ENCODE results near the gene LCK.

- TF ChIP-seq CTCF (IDR thresholded peaks at IDR 0.05; ENCODE audit: control extremely low read depth in 1 of 3, insufficient read depth in 1 of 3, low read depth in 1 of 3, low read length in 3 of 3), result no peak
- no peak for TF ChIP-seq TEAD4 (IDR thresholded peaks at IDR 0.05; ENCODE audit: low read depth, low read length)
- no peak for TF ChIP-seq EZH2 (IDR thresholded peaks at IDR 0.05; ENCODE audit: low read depth, low read length, severe bottlenecking)
- TF ChIP-seq CHD1 (IDR thresholded peaks at IDR 0.05; ENCODE audit: low read depth, low read length), result no peak
- TF ChIP-seq MAFK (IDR thresholded peaks at IDR 0.05; ENCODE audit: low read depth, low read length), result no peak
- no peak for TF ChIP-seq POLR2A (IDR thresholded peaks at IDR 0.05; ENCODE audit: control extremely low read depth in 1 of 2, low read depth in 2 of 2, low read length in 2 of 2)
These were observed 65.8 kb downstream of the LCK start for GRCh38 chr1:32316903-32317277.
